GM19397 (cell line): ENCODE data around the gene EEF1A2.

Experiments used
- ATAC-seq: cut with Tn5 transposase; IDR thresholded peaks from one replicate; pipeline ENCODE4 v1.9.1; 2021; ENCODE audit warnings: mild to moderate bottlenecking, moderate library complexity; ENCODE audit not compliant: unreplicated experiment

Gene EEF1A2

DNA sequence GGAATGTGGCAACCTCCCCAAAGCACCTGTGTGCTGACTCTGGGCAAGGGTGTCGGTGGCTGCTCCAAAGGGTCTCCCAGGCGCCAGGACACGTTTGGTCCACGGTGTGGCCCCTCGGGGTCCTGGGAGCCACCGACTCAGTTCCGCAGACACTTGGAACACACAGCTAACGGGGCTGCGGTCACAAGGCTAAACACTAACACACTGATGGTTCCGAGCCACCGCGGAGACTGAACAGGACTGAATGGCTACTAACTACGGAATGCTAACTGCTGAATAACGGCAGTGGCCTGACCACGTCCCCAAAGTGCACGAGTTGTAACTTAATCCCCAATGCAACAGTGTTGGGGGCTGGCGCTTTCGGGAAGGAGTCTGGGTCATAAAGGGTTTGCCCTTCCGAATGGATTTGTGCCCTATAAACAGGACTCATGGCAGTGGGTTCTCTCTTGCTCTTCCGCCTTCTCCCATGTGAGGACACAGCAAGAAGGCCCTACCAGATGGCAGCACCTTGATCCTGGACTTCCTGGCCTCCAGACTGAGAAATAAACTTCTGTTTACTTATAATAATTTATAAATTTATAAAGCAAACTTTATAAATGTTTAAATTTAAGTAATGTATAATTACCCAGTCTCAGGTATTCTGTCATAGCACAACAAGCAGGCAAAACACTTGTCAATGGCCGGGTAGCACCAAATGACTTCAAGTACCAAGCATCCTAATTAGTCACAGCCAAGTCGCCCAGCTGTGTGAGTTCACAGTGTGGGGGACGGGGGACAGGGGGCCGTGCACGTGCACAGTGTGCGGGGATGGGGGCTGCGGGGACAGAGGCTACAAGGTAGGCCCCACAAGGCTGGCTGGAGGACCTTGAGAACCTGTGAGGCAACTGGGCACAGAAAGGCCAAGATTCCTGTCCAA lies 2.3 kb upstream of the EEF1A2 start:
- ATAC-seq: no peak

DNA sequence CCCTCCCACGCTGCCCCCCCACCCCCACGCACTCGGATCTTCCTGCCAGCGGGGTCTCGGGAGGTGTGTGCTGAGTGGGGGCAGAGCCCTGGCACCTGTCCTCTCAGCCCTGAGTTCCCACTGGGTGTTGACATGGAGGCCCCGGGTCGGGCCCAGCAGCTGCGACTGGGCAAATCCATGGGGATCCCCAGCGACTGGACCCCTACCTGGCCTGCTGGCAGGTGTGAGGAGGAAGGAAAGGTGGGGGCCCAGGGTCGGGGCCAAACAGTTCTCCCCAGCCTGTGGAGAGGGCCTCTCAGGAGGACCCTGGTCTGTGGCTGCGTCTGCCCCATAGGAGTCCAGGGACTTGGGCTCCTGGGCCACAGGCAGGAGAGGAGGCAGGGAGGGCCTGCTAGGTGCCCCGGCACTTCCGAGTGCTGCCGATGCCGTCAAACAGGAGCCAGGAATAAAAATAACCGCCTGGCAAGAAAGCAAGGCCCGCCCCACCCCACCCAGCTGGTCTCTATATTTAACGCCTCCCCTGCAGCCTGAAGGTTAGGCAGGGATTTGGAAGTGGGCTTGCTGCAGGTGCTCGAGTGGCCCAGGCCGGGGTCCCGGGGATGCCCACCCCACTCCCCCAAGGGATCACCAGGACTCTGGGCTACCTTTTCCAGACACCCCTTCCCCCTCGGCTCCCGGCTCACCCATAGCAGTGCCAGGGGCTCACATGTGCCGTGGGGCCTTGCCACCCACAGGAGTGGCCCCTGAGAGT lies 1.4 kb upstream of the EEF1A2 start:
- ATAC-seq: no peak

DNA sequence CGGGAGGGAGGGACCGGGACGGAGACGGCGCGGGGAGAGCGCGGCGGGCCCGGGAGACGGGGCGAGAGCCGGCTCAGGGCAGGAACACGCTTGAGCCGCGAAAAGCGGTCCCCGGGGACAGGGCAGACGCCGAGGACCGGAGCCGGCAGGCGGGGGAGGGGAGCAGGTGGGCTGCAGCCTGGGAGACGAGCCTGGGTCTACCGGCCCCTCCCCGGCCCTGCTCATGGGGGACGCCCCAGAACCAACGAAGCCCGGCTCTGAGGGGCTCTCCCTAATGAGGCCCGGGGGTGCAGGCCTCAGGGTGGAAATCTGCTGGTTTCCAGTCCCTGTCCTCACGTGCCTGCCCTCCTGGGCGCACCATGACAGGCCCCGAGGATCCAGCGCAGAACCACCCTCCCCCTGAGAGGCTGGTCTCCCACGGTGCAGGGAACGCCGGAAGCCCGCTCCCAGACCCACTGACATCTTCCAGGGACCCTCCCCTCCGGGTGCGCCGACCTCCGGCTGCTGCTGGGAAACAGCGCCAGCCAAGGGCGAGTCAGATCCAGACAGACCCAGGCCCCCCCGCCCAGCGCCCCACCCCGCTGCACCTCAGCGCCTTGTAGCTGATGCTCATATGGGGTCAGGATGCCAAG lies 571 bp upstream of the EEF1A2 start:
- no peak for ATAC-seq

DNA sequence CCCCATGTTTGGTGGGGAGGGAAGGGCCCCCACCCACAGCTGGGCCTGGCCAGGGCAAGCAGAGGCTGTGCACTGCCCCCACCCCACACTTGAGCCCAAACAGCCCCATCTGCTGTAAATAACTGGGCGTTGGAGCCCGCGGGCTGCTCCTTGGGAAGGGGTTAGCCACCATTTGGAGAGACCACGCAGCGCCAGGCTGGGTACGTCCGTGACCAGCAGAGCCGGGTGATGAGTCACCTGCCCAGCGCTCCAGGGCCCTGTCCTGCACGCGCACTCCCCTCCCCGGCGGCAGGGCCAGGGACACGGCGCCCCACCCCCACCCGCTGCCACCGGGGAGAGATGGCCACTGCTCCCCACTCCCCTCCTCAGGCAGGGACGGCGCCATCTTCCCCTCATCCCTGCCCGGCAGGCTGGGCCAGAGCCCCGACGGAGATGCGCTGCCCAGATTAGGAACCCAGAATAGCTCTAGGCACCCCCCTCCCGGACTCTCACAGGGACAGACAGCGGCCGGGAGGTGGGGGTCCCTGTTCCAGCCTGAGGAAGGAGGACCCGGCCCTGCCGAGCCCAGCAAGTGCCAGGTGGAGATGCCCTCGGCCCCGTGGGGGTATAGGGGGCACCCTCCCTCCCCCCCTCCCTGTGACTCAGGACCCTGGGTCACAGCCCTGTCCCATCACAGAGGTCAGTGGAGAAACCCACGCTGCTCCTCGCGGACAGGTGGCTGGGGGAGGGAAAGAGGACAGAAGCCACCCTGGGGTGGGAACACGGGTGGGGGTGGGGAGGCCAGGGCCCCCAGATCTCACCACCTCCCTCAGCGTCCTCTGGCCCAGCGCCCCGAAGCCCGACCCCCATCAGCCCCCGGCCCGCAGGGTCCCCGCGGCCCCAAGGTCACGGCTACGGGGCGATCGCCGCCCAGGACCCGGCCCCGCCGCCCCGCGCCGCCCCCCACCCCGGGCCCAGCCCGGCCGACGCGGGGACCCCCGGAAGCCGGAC lies 642 bp downstream of the EEF1A2 start:
- no peak for ATAC-seq

DNA sequence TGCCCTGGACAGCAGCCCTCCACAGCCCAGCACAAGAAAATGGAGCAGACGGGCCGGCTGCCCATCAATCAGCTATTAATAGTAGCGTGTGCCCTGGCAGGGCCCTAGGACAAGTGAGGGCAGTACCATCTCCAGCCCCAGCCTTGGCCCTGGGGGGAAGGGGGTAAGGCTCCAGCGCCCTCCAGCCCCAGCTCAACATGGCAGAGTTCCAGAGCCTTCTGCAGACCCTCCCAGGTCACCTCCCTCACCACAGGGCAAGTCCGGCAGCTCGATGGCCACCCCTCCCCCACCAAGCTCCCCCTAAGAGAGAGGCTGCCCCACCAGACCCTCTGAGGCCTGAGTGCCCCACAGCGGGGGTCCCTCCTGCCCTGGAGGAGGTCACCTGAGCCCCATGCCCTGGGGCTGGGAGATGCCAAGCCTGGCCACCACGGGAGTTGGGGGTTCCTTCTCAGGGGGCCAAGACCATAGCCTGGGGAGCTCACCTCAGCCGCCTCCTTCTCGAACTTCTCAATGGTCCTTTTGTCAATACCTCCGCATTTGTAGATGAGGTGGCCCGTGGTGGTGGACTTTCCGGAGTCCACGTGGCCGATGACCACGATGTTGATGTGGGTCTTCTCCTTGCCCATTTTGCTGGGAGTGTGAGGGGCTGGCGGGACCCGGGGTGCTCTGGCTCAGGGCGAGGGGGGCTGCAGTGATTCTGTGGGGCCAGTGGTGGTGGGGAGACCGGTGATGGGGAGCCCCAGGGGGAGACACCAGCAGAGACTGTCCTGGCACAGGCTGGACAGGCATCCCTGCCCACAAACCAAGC lies 1.5 kb downstream of the EEF1A2 start:
- no peak for ATAC-seq

DNA sequence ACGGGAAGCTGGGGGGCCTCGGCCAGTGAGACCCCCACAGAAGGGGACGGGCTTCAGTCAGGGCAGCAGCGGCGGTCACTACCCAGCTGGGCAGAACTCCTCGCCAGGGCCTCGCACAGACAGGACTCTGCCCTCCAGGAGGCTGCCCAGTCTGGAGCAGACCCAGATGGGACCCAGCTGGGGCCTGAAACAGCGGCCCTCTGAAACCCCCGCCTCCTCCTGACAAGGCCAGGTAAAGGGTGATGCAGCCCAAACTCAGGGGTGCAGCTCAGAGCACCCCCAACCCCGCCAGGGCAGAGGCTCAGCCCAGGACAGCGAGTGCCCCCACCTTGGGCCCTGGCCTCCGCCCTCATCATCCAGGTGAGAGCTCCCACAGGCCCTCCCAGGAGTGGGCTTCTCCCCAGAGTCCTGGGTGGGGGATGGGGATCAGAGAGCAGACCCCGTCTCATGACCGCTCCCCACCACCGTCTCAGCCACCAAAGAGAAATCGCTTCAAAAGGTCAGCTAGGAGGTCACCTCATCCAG lies 2.2 kb downstream of the EEF1A2 start:
- no peak for ATAC-seq

DNA sequence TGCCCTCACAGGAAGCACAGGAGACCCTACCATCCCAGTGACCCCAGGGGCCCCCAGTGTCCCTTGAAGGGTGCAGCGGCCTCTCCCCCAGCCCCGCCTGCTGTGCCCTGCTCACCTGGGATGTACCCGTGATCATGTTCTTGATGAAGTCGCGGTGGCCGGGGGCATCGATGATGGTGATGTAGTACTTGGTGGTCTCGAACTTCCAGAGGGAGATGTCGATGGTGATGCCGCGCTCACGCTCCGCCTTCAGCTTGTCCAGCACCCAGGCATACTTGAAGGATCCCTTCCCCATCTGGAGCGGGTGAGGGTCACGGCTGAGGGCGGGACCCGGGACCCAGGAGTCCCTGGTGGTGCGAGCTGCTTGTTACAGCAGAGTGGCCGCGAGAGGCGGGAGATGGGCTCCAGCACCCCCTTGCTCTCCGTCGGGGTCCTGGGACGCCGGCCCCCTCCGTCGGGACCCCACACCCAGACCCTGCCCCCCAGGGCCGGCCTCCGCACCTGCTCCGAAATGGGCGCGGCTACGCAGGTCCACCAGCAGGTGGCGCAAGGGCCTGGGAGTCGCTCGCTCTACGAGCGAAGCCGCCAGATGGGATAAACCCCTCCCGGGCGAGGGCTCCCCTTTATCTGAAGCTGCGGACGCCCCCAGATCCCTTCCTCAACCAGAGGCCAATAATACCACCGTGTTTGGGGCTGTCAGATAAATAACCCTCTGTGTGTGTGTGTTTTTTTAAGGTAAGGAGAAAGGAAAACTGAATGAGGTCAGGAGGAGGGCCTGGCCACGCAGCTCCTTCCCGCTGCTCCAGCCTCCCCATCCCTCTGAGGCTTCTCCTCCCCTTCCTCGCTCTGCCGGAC lies 2.9 kb downstream of the EEF1A2 start:
- ATAC-seq: no peak

DNA sequence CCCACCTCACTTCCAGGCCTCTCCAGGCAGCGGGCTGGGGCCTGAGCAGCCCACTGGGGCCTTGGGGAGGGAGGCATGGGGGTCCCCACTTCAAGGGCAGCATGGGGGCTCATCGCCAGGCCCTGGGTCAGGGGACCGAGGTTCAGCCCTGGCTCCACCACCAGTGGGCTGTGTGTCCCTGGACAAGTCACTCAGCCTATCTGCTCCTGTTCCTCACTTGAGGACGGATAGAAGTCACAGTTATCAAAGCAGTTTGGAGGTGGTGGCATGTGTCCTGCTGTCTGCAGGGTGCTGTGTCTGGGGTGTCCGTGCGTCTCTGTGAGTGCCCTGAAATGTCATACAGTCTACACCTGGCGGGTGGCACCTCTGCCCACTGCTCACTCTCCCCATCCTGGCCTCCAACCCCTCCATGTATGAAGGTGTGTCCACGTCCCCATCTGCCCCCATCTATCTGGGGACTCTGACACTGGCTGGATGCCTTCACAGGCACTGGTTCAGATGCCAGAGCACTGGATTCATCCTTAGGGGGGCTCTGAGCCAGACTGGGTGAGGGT lies 3.6 kb downstream of the EEF1A2 start:
- no peak for ATAC-seq

DNA sequence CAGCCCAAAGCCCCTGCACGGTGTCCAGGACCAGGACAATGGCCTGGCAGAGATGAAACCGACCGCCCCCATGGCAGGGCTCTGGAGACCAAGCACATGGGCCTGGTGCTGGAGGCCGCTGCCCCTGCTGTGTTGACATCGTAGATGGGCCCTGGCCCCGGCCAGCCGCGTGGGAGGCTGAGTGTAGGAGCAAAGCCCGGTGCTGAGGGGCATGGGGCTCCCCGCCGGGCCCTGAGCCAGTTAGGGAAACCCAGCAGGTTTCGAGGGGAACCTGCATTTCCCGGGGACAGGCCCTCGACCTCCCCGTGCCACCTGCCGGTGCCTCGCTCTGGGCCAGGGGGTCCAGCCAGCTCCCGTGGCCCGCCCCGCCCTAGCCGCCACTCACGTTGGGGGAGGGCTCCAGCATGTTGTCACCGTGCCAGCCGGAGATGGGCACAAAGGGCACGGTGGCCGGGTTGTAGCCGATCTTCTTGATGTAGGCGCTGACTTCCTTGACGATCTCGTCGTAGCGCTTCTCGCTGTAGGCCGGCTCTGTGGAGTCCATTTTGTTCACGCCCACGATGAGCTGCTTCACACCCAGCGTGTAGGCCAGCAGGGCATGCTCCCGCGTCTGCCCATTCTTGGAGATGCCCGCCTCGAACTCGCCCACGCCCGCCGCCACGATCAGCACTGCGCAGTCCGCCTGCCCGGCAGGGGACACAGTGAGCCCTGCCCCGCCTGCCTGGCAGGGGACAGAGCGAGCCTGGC lies 4.3 kb downstream of the EEF1A2 start:
- no peak for ATAC-seq

DNA sequence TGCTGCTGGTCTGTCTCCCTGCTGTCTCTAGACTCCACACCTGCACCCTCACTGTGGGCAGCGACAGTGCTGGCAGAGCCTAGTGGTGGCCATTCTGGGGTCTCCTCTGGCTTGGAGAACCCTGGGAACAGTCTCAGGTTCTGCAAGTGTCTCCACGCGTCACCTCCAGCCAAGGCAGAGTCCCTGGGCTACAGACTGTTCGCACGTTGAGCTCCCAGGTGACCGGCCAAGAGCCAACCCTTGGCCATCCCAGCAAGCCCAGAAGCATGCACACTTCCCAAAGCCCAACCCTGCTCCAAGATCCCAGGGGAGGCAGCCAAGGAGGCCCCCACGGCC lies 4.8 kb downstream of the EEF1A2 start:
- ATAC-seq: no peak

DNA sequence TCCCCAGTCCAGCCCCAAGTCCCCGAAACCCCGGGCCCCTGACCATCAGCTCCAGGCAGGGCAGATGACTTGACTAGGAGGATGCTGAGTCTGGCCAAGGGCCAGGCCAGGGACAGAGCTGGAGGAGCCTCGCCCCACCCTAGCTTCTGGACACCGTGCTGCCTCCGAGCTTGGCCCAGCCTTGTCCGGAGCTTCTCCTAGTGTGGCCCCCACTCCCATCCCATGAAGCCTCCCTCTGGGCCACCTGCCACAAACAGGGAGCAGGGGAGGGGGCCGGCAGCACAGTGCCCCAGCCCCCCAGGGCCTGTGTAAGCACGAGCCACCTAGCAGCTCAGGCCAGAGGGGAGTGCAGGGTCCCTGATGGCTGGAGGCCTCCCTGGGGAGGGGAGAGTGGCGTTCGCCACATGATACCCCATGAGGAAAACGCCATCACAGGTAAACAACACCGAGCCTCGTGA lies 5.3 kb downstream of the EEF1A2 start:
- no peak for ATAC-seq

DNA sequence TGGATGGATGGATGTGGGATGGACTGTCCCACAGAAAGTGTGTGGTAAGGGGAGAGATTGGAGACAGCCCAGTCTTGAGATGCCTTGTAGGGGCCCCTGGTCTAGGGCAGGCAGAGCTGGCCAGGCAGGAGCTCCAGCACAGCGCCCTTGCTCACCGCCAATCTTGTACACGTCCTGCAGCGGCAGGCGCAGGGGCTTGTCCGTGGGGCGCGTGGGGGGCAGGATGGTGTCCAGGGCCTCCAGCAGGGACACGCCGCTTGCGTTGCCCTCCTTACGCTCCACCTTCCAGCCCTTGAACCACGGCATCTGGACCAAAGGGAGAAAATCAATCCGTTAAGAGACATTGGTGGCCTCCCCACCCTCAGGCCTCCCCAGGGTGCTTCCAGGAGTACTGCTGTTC lies 5.9 kb downstream of the EEF1A2 start:
- ATAC-seq: no peak

DNA sequence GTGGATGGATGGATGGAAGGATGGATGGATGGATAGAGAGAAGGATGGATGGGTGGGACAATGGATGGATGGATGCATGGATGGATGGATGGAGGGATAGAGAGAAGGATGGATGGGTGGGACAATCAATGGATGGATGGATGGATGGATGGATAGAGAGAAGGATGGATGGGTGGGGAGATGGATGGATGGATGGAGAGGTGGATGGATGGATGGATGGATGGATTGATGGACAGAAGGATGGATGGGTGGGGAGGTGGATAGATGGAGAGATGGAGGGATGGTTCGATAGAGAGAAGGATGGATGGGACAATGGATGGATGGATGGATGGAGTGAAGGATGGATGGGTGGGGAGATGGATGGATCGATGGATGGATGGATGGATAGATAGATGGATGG lies 6.4 kb downstream of the EEF1A2 start:
- no peak for ATAC-seq

DNA sequence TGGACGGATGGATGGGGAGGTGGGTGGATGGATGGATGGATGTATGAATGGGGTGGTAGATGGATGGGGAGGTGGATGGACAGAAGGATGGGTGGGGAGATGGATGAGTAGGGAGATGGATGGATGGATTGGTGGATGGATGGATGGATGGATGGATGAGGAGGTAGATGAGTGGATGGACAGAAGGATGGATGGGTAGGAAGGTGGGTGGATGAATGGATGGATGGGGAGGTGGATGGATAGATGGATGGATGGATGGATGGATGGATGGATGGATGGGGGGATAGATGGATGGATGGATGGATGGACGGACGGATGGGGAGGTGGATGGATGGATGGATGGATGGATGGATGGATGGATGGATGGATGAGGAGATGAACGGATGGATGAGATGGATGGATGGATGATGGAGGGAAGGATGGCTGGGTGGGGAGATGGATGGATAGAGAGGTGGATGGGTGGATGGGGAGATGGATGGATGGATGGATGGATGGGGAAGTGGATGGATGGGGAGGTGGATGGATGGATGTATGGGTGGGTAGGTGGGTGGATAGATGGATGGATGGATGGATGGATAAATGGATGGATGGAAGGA lies 7.2 kb downstream of the EEF1A2 start:
- no peak for ATAC-seq

DNA sequence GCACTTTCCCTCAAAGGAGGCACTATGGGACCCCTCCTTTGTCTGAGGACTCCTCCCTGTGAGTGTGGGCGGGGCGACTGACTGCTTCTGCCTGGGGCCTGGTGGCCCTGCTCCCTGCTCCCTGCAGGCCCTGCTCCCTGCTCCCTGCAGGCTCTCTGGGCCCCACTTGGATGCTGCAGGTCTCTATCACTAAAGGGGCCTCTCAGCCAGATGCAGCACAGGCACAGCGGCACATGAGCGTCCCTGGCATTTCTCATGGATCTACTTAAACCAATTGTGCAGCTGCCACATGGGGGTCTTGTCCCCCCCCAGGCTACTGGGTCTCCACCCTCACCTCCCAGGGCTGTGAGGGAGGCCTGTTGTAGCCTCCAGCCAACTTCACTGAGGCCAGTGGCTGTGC lies 7.8 kb downstream of the EEF1A2 start:
- ATAC-seq: no peak

DNA sequence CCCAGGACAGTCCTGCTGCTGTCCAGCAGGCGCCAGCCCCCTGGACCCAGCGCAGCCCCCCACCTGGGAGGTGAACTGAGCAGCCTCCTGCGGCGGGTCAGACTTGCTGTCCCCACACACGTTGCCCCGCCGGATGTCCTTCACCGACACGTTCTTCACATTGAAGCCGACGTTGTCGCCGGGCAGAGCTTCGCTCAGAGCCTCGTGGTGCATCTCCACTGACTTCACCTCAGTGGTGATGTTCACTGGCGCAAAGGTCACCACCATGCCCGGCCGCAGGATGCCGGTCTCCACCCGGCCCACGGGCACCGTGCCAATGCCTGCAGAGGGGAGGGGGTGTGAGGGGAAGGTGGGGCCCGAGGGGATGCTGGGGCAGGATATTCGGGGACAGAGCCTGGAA lies 8.5 kb downstream of the EEF1A2 start:
- no peak for ATAC-seq
